ENCODE measurements around the gene HPD.

DNA sequence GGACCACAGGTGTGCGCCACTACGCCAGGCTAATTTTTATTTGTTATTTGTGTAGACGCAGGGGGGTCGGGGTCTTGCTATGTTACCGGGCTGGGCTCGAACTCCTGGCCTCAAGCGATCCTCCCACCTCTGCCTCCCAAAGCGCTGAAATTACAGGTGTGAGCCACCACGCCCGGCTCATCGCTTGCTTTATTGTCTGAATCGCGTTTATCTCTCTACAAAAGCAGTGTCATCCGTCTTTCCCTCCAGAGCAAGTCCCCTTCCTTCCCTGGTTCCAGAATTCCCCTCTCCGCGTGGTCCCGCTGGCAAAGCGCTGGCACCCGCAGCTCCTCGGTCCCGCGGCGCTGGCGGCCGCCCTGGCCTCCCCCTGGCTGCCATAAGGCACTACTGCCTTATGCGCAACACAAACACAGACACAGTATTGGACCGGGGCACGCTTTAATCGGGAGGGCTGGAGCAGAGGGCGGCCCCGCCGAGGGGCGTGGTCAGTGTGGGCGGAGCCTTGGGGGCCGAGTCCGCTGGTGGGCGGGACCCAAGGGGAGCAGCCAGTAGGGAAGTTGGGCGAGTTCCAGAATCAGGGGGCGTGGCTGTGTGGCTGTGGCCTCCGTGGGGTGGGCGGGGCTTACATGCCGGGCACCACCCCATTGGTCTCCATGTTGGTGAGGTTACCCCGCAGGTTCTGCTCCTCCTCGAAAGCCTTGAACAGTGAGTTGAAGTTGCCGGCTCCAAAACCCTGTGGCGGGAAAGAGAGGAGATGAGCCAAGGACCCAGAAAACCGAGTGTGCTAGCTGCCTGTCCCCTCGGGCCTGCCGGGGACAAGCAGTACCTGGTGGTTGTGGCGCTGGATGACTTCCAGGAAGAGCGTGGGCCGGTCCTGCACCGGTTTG, 19.3 kb downstream of the HPD start:
- TF ChIP-seq, protein P1, sequence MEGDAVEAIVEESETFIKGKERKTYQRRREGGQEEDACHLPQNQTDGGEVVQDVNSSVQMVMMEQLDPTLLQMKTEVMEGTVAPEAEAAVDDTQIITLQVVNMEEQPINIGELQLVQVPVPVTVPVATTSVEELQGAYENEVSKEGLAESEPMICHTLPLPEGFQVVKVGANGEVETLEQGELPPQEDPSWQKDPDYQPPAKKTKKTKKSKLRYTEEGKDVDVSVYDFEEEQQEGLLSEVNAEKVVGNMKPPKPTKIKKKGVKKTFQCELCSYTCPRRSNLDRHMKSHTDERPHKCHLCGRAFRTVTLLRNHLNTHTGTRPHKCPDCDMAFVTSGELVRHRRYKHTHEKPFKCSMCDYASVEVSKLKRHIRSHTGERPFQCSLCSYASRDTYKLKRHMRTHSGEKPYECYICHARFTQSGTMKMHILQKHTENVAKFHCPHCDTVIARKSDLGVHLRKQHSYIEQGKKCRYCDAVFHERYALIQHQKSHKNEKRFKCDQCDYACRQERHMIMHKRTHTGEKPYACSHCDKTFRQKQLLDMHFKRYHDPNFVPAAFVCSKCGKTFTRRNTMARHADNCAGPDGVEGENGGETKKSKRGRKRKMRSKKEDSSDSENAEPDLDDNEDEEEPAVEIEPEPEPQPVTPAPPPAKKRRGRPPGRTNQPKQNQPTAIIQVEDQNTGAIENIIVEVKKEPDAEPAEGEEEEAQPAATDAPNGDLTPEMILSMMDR (conservative IDR thresholded peaks at IDR 0.05; ENCODE audit: low read depth, low read length): peak; percentile 52
- no peak for TF ChIP-seq EZH2 (IDR thresholded peaks at IDR 0.05; ENCODE audit: borderline replicate concordance, low read depth, low read length, poor library complexity, severe bottlenecking)
